Measurements from ENCODE around the gene ANKS4B. TPM values are rescaled to one million over a fixed set of nuclear protein-coding genes. Genes with fewer than 3 reads are reported as not detected.

ANKS4B gene
- total RNA-seq (2021) (not detected in 2 replicates), Bru-seq, nascent RNA (percentile 8 among the genes with signal in this experiment), BruChase-seq, experiment 1, labeled RNA remaining after a 2-hour chase (percentile 2 among the genes with signal in this experiment), BruChase-seq, experiment 2, labeled RNA remaining after a 6-hour chase (not detected)
- long read RNA-seq: 0 reads

- ChIA-PET CTCF (interaction anchor here (0.5 kb wide), 1 partner anchor 67 kb away, joined by 9 read pairs; no protein-coding TSS in a partner anchor), POLR2A (ENCODE audit: low non-redundant PET) (no interaction called here)
- H3K27ac ChIP-seq (ENCODE audit: low read depth, low read length, poor library complexity, severe bottlenecking): no peak within 1 kb of the TSS
- H3K36me3 ChIP-seq (ENCODE audit: insufficient read depth, low read length, poor library complexity, severe bottlenecking): no peaks in the 10 kb centered on the region
- H3K27me3 ChIP-seq (replicated peaks; ENCODE audit: insufficient read depth, low read depth, low read length, poor library complexity): peaks cover 73% of the 10 kb centered on the region
- H3K9me3 ChIP-seq (ENCODE audit: low read depth, low read length, poor library complexity, severe bottlenecking): no peaks in the 10 kb centered on the region
- intact Hi-C loops (cut with micrococcal nuclease; ENCODE audit: unreplicated experiment): no loop called here
- no peaks in the 10 kb centered on the region for H3K4me1 ChIP-seq (ENCODE audit: insufficient read depth, low read length, poor library complexity, severe bottlenecking)
- BruUV-seq (replicated peaks): no TSS peak
- DNase-seq (ENCODE audit: low spot score): no peak
- no peak within 1 kb of the TSS for H3K4me3 ChIP-seq (ENCODE audit: low read depth, low read length, poor library complexity, severe bottlenecking)
- TF ChIP-seq CTCF (conservative IDR thresholded peaks at IDR 0.05; ENCODE audit: low read depth, low read length): no peak
- TF ChIP-seq EZH2 (IDR thresholded peaks at IDR 0.05; ENCODE audit: borderline replicate concordance, low read depth, low read length, poor library complexity, severe bottlenecking): no peak
Measured at GRCh38 chr16:21233521-21234150, at the start of gene ANKS4B. Gene ANKS4B (plus strand): TSS chr16:21233699. CDS start chr16:21233738, 39 bp downstream.

- no peaks in the 10 kb centered on the region for H3K27me3 ChIP-seq (replicated peaks; ENCODE audit: insufficient read depth, low read depth, low read length, poor library complexity)
- ChIA-PET POLR2A (ENCODE audit: low non-redundant PET) (no interaction called here), CTCF (no interaction called here)
- DNase-seq (ENCODE audit: low spot score): no peak
- H3K4me1 ChIP-seq (ENCODE audit: insufficient read depth, low read length, poor library complexity, severe bottlenecking): no peaks in the 10 kb centered on the region
- no peak for TF ChIP-seq EZH2 (IDR thresholded peaks at IDR 0.05; ENCODE audit: borderline replicate concordance, low read depth, low read length, poor library complexity, severe bottlenecking)
- H3K4me3 ChIP-seq (ENCODE audit: low read depth, low read length, poor library complexity, severe bottlenecking): no peak overlapping the region
- intact Hi-C loops (cut with micrococcal nuclease; ENCODE audit: unreplicated experiment): no loop called here
- no TSS peak for BruUV-seq (replicated peaks)
- no peak overlapping the region for H3K27ac ChIP-seq (ENCODE audit: low read depth, low read length, poor library complexity, severe bottlenecking)
- no peaks in the 10 kb centered on the region for H3K9me3 ChIP-seq (ENCODE audit: low read depth, low read length, poor library complexity, severe bottlenecking)
- no peaks in the 10 kb centered on the region for H3K36me3 ChIP-seq (ENCODE audit: insufficient read depth, low read length, poor library complexity, severe bottlenecking)
Measured at GRCh38 chr16:21183995-21184394, 49.5 kb upstream of the ANKS4B start.

- Histone ChIP-seq H3K27ac (ENCODE audit: low read depth, low read length, poor library complexity, severe bottlenecking) (no peak overlapping the region), H3K4me3 (ENCODE audit: low read depth, low read length, poor library complexity, severe bottlenecking) (no peak overlapping the region), H3K27me3 (replicated peaks; ENCODE audit: insufficient read depth, low read depth, low read length, poor library complexity) (no peaks in the 10 kb centered on the region), H3K4me1 (ENCODE audit: insufficient read depth, low read length, poor library complexity, severe bottlenecking) (no peaks in the 10 kb centered on the region), H3K9me3 (ENCODE audit: low read depth, low read length, poor library complexity, severe bottlenecking) (no peaks in the 10 kb centered on the region), H3K36me3 (ENCODE audit: insufficient read depth, low read length, poor library complexity, severe bottlenecking) (no peaks in the 10 kb centered on the region)
- TF ChIP-seq EZH2 (IDR thresholded peaks at IDR 0.05; ENCODE audit: borderline replicate concordance, low read depth, low read length, poor library complexity, severe bottlenecking) (no peak), CTCF (conservative IDR thresholded peaks at IDR 0.05; ENCODE audit: low read depth, low read length) (no peak)
- ChIA-PET POLR2A (ENCODE audit: low non-redundant PET) (no interaction called here), CTCF (no interaction called here)
- intact Hi-C loops (cut with micrococcal nuclease; ENCODE audit: unreplicated experiment): loop anchor here (5.0 kb wide), 1 partner anchor 97 kb away; no protein-coding TSS in a partner anchor
- DNase-seq (ENCODE audit: low spot score): no peak
- no TSS peak for BruUV-seq (replicated peaks)
Measured at GRCh38 chr16:21184834-21185233, 48.7 kb upstream of the ANKS4B start.

Data from A673 (cell line).